GM12874 (cell line): Measurements from ENCODE around the gene MEGF9.

ENCODE experiments used
- CTCF ChIP-seq: IDR thresholded peaks from 2 replicates; pipeline ENCODE4 v1.5.1; 2011; ENCODE audit warnings: low read depth, mild to moderate bottlenecking, control low read depth, low read length, moderate library complexity; ENCODE audit not compliant: insufficient read depth

Gene MEGF9

GRCh38 chr9:120718316-120718715, 4.0 kb upstream of the MEGF9 start:
- TF ChIP-seq CTCF, result no peak

GRCh38 chr9:120717176-120717575, 2.9 kb upstream of the MEGF9 start:
- TF ChIP-seq CTCF, result no peak

- no peak for TF ChIP-seq CTCF
Measured at GRCh38 chr9:120716483-120716882, 2.2 kb upstream of the MEGF9 start.

GRCh38 chr9:120715389-120715924, 1.2 kb upstream of the MEGF9 start:
- no peak for TF ChIP-seq CTCF

DNA sequence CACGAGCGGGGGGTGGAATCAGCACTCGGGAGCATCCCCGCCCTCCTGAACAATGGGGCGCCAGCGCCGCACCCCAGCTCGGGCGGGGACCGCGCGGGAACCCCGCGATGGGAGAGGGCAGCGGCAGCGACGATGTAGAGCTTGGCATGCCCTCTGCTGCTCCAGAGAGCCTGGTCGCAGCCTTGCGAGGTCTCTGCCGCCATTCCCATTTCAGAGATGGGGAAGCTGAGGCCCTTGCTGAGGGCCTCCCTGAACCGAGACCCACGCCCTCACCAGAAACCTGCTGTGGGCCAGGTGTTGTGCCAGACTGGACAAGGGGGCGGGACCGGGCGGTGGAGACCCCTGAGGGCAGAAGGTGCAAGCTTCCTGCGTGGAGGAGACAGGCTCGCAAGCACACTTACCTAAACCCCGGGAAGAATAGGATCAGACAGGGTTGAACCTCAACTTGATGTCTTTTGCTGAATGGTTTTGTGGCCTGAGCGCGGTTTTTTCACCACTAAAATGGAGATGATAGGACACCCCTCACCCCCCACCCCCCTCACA, 647 bp upstream of the MEGF9 start:
- TF ChIP-seq CTCF, result no peak

- no peak for TF ChIP-seq CTCF
Measured at GRCh38 chr9:120713257-120714087, 798 bp downstream of the MEGF9 start.

GRCh38 chr9:120712539-120713031, 1.7 kb downstream of the MEGF9 start:
- TF ChIP-seq CTCF, result no peak
